Transverse colon (tissue), 4 donors: ENCODE measurements around the gene COMTD1. TPM values are rescaled to one million over a fixed set of nuclear protein-coding genes. Genes with fewer than 3 reads are reported as not detected.
"Not testable (repeated sequence)": the region's sequence is repeated elsewhere in the genome, so short reads cannot be mapped to it uniquely, and the experiment has no call there.

Source experiments
- DNase-seq: peaks from one replicate; pipeline ENCODE4 v3.0.0-alpha.2; 2019
- H3K27ac ChIP-seq, 4 donors: fragments of 200-600 bp; sonication (generic); 2 replicates each; pipeline ENCODE4 v1.5.1; 2016 to 2018; ENCODE audit warnings: inconsistent platforms in 4 of 4
- H3K27me3 ChIP-seq: fragments of 200-600 bp; sonication (generic); 2 replicates; pipeline ENCODE4 v1.5.1; 2017; ENCODE audit warnings: inconsistent platforms
- H3K36me3 ChIP-seq, 4 donors: fragments of 200-600 bp; sonication (generic); 2 replicates each; pipeline ENCODE4 v1.5.1; 2017 to 2019; ENCODE audit warnings: inconsistent platforms in 4 of 4
- H3K4me1 ChIP-seq, 4 donors: fragments of 200-600 bp; sonication (generic); 2 replicates each; pipeline ENCODE4 v1.5.1; 2017 to 2020; ENCODE audit warnings: inconsistent platforms in 4 of 4
- H3K4me3 ChIP-seq, 4 donors: fragments of 200-600 bp; sonication (generic); 1 replicate in 1 of 4; 2 replicates in 3 of 4; pipeline versions ENCODE4 v1.5.1 to v1.6.1; 2017 to 2019; ENCODE audit warnings: inconsistent platforms in 4 of 4
- H3K9me3 ChIP-seq, 2 donors: fragments of 200-600 bp; sonication (generic); 2 replicates each; pipeline ENCODE4 v1.5.1; 2017 to 2019; ENCODE audit warnings: inconsistent platforms in 2 of 2
- CTCF ChIP-seq, 5 experiments: fragments of 200-600 bp in 3 of 5; fragments of 450-650 bp in 2 of 5; sonication (generic) in 3 of 5; IDR thresholded peaks; 1 replicate in 2 of 5; 2 replicates in 3 of 5; pipeline ENCODE4 v1.5.1; 2016 to 2017; ENCODE audit warnings: antibody characterized with exemption in 5 of 5, inconsistent platforms in 3 of 5, mild to moderate bottlenecking in 2 of 5, moderate library complexity in 1 of 5
- EP300 ChIP-seq: sonication (generic); formaldehyde crosslinking; IDR thresholded peaks from one replicate; pipeline ENCODE4 v1.6.1; 2017; ENCODE audit warnings: antibody characterized with exemption, low read depth
- POLR2A ChIP-seq: fragments of 450-650 bp; IDR thresholded peaks from one replicate; pipeline ENCODE4 v1.6.1; 2016; ENCODE audit warnings: antibody characterized with exemption, mild to moderate bottlenecking, moderate library complexity
- POLR2AphosphoS5 ChIP-seq, 3 donors: sonication (generic); formaldehyde crosslinking; IDR thresholded peaks; one replicate each; pipeline ENCODE4 v1.6.1; 2016; ENCODE audit warnings: antibody characterized with exemption in 3 of 3
- WGBS, 2 donors: methylation state at CpG; one replicate each; pipeline ENCODE4 v1.1.5; 2018; ENCODE audit warnings: low coverage in 1 of 2; 5-methylcytosine and 5-hydroxymethylcytosine counted together
- in situ Hi-C, 4 donors: fragments of 200-750 bp; cut with MboI; loops; one replicate each; pipeline versions ENCODE4 v1.15.0 to v1.15.1; 2017; ENCODE audit warnings: low sequenced_read_pairs in 3 of 4, low pct_ligation_motif_present in 1 of 4, low pct_unique_long_range_greater_than_20kb in 1 of 4
- intact Hi-C: fragments of 100-400 bp; cut with DNase I; formaldehyde crosslinking; loops from one replicate; pipeline ENCODE4 v1.15.1; 2023; ENCODE audit warnings: low total_unique reads
- total RNA-seq, 4 donors: library from RNA; depleted of rRNA; stranded (reverse); fragments of >200 nt; gene quantifications; one replicate each; pipeline ENCODE4 v1.1.0, GENCODE V29; 2016

Gene COMTD1
- total RNA-seq, 4 donors from 2014 or later = 90.7 to 761 (median 173) TPM

DNA sequence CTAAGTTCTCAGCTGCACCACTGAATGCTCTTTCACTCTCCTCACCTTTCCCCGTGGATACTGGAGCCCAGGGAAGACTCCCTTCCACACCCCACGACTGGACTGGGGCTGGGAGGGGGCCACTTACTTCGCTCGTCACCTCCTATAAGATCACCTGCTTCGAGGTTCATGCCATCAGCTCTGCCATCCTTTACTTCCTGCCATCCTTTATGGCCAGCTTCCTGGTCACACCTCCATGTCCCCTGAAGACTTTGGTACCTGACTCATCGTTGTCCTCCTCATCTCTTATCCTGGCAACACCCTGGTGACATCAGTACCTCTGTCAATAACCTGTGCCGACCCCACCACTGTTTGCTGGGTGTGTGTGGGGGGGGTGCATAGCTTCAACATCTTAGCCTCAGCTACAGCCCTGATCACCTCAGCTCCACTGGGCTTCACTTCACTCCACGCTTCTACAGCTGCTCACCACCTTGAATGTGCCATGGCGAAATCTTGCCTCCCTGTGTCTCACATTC lies 33.9 kb downstream of the COMTD1 start:
- 64 to 67% methylated on average over 5 to 9 of the region's 9 CpGs for WGBS, 2 donors

GRCh38 chr10:75199949-75200348 lies 35.8 kb downstream of the COMTD1 start:
- in situ Hi-C loops, H3K4me3 ChIP-seq, intact Hi-C loops, DNase-seq, H3K36me3 ChIP-seq, H3K27me3 ChIP-seq, H3K9me3 ChIP-seq, H3K27ac ChIP-seq: not testable (repeated sequence)
- H3K4me1 ChIP-seq = peaks cover 4 to 31% (median 12%) of the 10 kb centered on the region in 4 donors
- 79 to 94% methylated on average over 2 to 6 of the region's 6 CpGs for WGBS, 2 donors

More for the DNA sequence above, 33.9 kb downstream of the COMTD1 start:
- Histone ChIP-seq H3K4me3 (no peak overlapping the region), H3K36me3 (no peaks in the 10 kb centered on the region), H3K9me3 (no peaks in the 10 kb centered on the region), H3K4me1 (peaks cover 0 to 22% (median 10%) of the 10 kb centered on the region in 4 donors), H3K27ac (peak overlapping the region; percentile 62 to 73 (median 70)), H3K27me3 (no peaks in the 10 kb centered on the region)
- peak; percentile 61 for TF ChIP-seq POLR2A
- TF ChIP-seq CTCF (IDR thresholded peaks at IDR 0.05) = no peak
- peak in 2 of 3 donors; percentile 40 to 48 for TF ChIP-seq POLR2AphosphoS5 (IDR thresholded peaks at IDR 0.05)
- peak; percentile 64 for DNase-seq
- intact Hi-C loops = no loop called here
- in situ Hi-C loops = no loop called here

GRCh38 chr10:75197906-75198305 lies 37.9 kb downstream of the COMTD1 start:
- 80 to 86% methylated on average over 1 to 2 of the region's 2 CpGs for WGBS, 2 donors

DNA sequence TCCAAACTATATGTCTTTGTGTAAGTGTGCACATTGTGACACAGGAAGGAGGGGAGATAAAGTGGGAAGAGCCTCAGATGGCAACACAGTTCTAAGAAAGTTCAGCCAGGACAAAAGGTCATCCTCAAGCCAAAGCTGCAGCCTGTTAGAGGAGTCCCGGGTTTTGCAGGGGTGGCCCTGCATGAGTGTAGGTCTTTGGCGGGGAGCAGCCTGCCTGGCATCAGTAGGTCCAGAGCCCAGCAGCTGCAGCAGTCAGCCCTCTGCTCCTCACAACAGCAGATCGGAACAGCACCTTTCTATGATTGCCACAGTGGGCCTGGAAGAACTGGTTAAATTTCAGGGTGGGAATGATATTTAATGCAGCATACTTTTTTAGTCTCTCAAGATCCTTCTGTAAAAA lies 38.7 kb downstream of the COMTD1 start:
- in situ Hi-C loops = no loop called here
- no peaks in the 10 kb centered on the region for H3K36me3 ChIP-seq

More at GRCh38 chr10:75197906-75198305, 37.9 kb downstream of the COMTD1 start:
- Histone ChIP-seq H3K4me3 (no peak overlapping the region), H3K4me1 (peaks cover 4 to 35% (median 16%) of the 10 kb centered on the region in 4 donors), H3K36me3 (no peaks in the 10 kb centered on the region), H3K27ac (no peak overlapping the region), H3K9me3 (no peaks in the 10 kb centered on the region), H3K27me3 (no peaks in the 10 kb centered on the region)
- intact Hi-C loops (no loop called here), in situ Hi-C loops (no loop called here)
- no peak for DNase-seq
- TF ChIP-seq CTCF (IDR thresholded peaks at IDR 0.05) (no peak), POLR2AphosphoS5 (IDR thresholded peaks at IDR 0.05) (no peak)

More for the DNA sequence above, 38.7 kb downstream of the COMTD1 start:
- no peak for DNase-seq
- Histone ChIP-seq H3K27me3 (no peaks in the 10 kb centered on the region), H3K9me3 (no peaks in the 10 kb centered on the region), H3K4me1 (peaks cover 7 to 35% (median 17%) of the 10 kb centered on the region in 4 donors), H3K27ac (no peak overlapping the region), H3K4me3 (no peak overlapping the region)
- 88% methylated on average over 3 of the region's 3 CpGs; no CpG with 5 or more reads in 1 of the 2 donors for WGBS, 2 donors
- TF ChIP-seq POLR2AphosphoS5 (IDR thresholded peaks at IDR 0.05) (no peak), EP300 (no peak), CTCF (IDR thresholded peaks at IDR 0.05) (no peak), POLR2A (no peak)
- intact Hi-C loops = no loop called here
